Measurements from ENCODE around the gene CACNA1S. TPM values are rescaled to one million over a fixed set of nuclear protein-coding genes. Genes with fewer than 3 reads are reported as not detected.

Gene CACNA1S
- total RNA-seq, 1 donor from 2014 or later: not detected

DNA sequence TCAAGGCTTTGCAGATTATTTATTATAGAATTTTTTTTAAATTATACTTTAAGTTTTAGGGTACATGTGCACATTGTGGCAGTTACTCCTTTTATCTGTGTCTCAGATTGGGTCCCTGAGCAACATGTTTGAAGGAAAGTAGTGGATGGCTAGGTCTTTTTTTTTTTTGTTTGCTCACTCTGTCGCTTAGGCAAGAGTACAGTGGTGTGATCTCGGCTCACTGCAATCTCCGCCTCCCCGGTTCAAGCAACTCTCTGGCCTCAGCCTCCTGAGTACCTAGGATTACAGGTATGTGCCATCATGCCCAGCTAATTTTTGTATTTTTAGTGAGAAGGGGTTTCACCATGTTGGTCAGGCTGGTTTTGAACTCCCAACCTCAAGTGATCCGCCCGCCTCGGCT lies 49.1 kb downstream of the CACNA1S start:
- FAIRE-seq: no peak
- no peaks in the 10 kb centered on the region for H3K79me2 ChIP-seq (ENCODE audit: insufficient read depth, low read length)
- Mint-ChIP-seq H3K36me3 (ENCODE audit: low read depth, unreplicated experiment) (no peaks in the 10 kb centered on the region), H3K9me3 (ENCODE audit: unreplicated experiment) (no peaks in the 10 kb centered on the region), H3K4me1 (ENCODE audit: low read depth, unreplicated experiment) (no peaks in the 10 kb centered on the region), H3K27me3 (ENCODE audit: low read depth, unreplicated experiment) (peaks cover 58% of the 10 kb centered on the region), H3K27ac (ENCODE audit: unreplicated experiment) (no peak overlapping the region), H3K4me3 (ENCODE audit: unreplicated experiment) (no peak overlapping the region)
- H3K36me3 ChIP-seq (ENCODE audit: insufficient read depth, low read length): no peaks in the 10 kb centered on the region
- no peak for DNase-seq (ENCODE audit: low read depth)
- H3K27ac ChIP-seq (ENCODE audit: low read depth, low read length): no peak overlapping the region
- TF ChIP-seq EZH2 (IDR thresholded peaks at IDR 0.05; ENCODE audit: insufficient read depth, low read length): no peak
- TF ChIP-seq, protein P1, sequence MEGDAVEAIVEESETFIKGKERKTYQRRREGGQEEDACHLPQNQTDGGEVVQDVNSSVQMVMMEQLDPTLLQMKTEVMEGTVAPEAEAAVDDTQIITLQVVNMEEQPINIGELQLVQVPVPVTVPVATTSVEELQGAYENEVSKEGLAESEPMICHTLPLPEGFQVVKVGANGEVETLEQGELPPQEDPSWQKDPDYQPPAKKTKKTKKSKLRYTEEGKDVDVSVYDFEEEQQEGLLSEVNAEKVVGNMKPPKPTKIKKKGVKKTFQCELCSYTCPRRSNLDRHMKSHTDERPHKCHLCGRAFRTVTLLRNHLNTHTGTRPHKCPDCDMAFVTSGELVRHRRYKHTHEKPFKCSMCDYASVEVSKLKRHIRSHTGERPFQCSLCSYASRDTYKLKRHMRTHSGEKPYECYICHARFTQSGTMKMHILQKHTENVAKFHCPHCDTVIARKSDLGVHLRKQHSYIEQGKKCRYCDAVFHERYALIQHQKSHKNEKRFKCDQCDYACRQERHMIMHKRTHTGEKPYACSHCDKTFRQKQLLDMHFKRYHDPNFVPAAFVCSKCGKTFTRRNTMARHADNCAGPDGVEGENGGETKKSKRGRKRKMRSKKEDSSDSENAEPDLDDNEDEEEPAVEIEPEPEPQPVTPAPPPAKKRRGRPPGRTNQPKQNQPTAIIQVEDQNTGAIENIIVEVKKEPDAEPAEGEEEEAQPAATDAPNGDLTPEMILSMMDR (IDR thresholded peaks at IDR 0.05; ENCODE audit: insufficient read depth, low read depth, low read length): no peak
- no peak overlapping the region for H3K9ac ChIP-seq (ENCODE audit: low read length)
- H3K4me3 ChIP-seq (ENCODE audit: insufficient read depth, low read depth, low read length): no peak overlapping the region
- peaks cover 28% of the 10 kb centered on the region for H3K27me3 ChIP-seq (ENCODE audit: insufficient read depth, low read length)
- H4K20me1 ChIP-seq (ENCODE audit: insufficient read depth, low read length): no peaks in the 10 kb centered on the region
- H2AFZ ChIP-seq (ENCODE audit: low read depth, low read length): no peak overlapping the region
- no peaks in the 10 kb centered on the region for H3K4me1 ChIP-seq (ENCODE audit: insufficient read depth, low read length)
- H3K9me3 ChIP-seq (ENCODE audit: insufficient read depth, low read depth, low read length): no peaks in the 10 kb centered on the region
- no peak overlapping the region for H3K4me2 ChIP-seq (ENCODE audit: low read length)

GRCh38 chr1:201062511-201063091 lies 49.6 kb downstream of the CACNA1S start:
- TF ChIP-seq, protein P1 (IDR thresholded peaks at IDR 0.05; ENCODE audit: insufficient read depth, low read depth, low read length): no peak
- no peak for TF ChIP-seq EZH2 (IDR thresholded peaks at IDR 0.05; ENCODE audit: insufficient read depth, low read length)
- Mint-ChIP-seq H3K27ac (ENCODE audit: unreplicated experiment) (no peak overlapping the region), H3K36me3 (ENCODE audit: low read depth, unreplicated experiment) (no peaks in the 10 kb centered on the region), H3K4me1 (ENCODE audit: low read depth, unreplicated experiment) (no peaks in the 10 kb centered on the region), H3K27me3 (ENCODE audit: low read depth, unreplicated experiment) (peaks cover 60% of the 10 kb centered on the region), H3K9me3 (ENCODE audit: unreplicated experiment) (no peaks in the 10 kb centered on the region), H3K4me3 (ENCODE audit: unreplicated experiment) (no peak overlapping the region)
- no peak overlapping the region for H3K4me2 ChIP-seq (ENCODE audit: low read length)
- DNase-seq (ENCODE audit: low read depth) (no peak), FAIRE-seq (no peak)
- no peaks in the 10 kb centered on the region for H4K20me1 ChIP-seq (ENCODE audit: insufficient read depth, low read length)
- H3K9me3 ChIP-seq (ENCODE audit: insufficient read depth, low read depth, low read length): no peaks in the 10 kb centered on the region
- H3K27ac ChIP-seq (ENCODE audit: low read depth, low read length): no peak overlapping the region
- no peak overlapping the region for H3K4me3 ChIP-seq (ENCODE audit: insufficient read depth, low read depth, low read length)
- no peaks in the 10 kb centered on the region for H3K4me1 ChIP-seq (ENCODE audit: insufficient read depth, low read length)
- H3K36me3 ChIP-seq (ENCODE audit: insufficient read depth, low read length): no peaks in the 10 kb centered on the region
- H3K9ac ChIP-seq (ENCODE audit: low read length): no peak overlapping the region
- no peak overlapping the region for H2AFZ ChIP-seq (ENCODE audit: low read depth, low read length)
- peaks cover 32% of the 10 kb centered on the region for H3K27me3 ChIP-seq (ENCODE audit: insufficient read depth, low read length)
- no peaks in the 10 kb centered on the region for H3K79me2 ChIP-seq (ENCODE audit: insufficient read depth, low read length)

GRCh38 chr1:201061886-201062285 lies 50.3 kb downstream of the CACNA1S start:
- Histone ChIP-seq H3K4me2 (ENCODE audit: low read length) (no peak overlapping the region), H3K9me3 (ENCODE audit: insufficient read depth, low read depth, low read length) (no peaks in the 10 kb centered on the region), H4K20me1 (ENCODE audit: insufficient read depth, low read length) (no peaks in the 10 kb centered on the region), H3K4me1 (ENCODE audit: insufficient read depth, low read length) (no peaks in the 10 kb centered on the region), H3K27me3 (ENCODE audit: insufficient read depth, low read length) (peaks cover 28% of the 10 kb centered on the region), H3K79me2 (ENCODE audit: insufficient read depth, low read length) (no peaks in the 10 kb centered on the region), H3K27ac (ENCODE audit: low read depth, low read length) (no peak overlapping the region), H2AFZ (ENCODE audit: low read depth, low read length) (no peak overlapping the region), H3K4me3 (ENCODE audit: insufficient read depth, low read depth, low read length) (no peak overlapping the region), H3K36me3 (ENCODE audit: insufficient read depth, low read length) (no peaks in the 10 kb centered on the region), H3K9ac (ENCODE audit: low read length) (no peak overlapping the region)
- Mint-ChIP-seq H3K9me3 (ENCODE audit: unreplicated experiment) (no peaks in the 10 kb centered on the region), H3K36me3 (ENCODE audit: low read depth, unreplicated experiment) (no peaks in the 10 kb centered on the region), H3K27me3 (ENCODE audit: low read depth, unreplicated experiment) (peaks cover 61% of the 10 kb centered on the region), H3K4me3 (ENCODE audit: unreplicated experiment) (no peak overlapping the region), H3K4me1 (ENCODE audit: low read depth, unreplicated experiment) (no peaks in the 10 kb centered on the region), H3K27ac (ENCODE audit: unreplicated experiment) (no peak overlapping the region)
- FAIRE-seq (no peak), DNase-seq (ENCODE audit: low read depth) (no peak)
- TF ChIP-seq EZH2 (IDR thresholded peaks at IDR 0.05; ENCODE audit: insufficient read depth, low read length): no peak
- TF ChIP-seq, protein P1 (IDR thresholded peaks at IDR 0.05; ENCODE audit: insufficient read depth, low read depth, low read length): no peak

Measured in astrocyte (in vitro differentiated cells and primary cell).